Measurements from ENCODE around the gene CRB3.

GRCh38 chr19:6450166-6450565 is 13.9 kb upstream of the CRB3 start:
- TF ChIP-seq CTCF (IDR thresholded peaks at IDR 0.05) (no peak), POLR2A (IDR thresholded peaks at IDR 0.05) (no peak)

All from uterus (tissue), 2 donors.